KMS-11 (cell line): ENCODE results near the gene ANKRD66.

Source experiments
- H2AFZ ChIP-seq: fragments of 200-600 bp; sonication (generic); 2 replicates; pipeline ENCODE4 v1.6.1; 2016; ENCODE audit warnings: antibody characterized with exemption, mixed run types, low read depth
- H3K27ac ChIP-seq: fragments of 200-600 bp; sonication (generic); 2 replicates; pipeline ENCODE4 v1.6.1; 2016; ENCODE audit warnings: mild to moderate bottlenecking, mixed run types
- H3K27me3 ChIP-seq: fragments of 200-600 bp; sonication (generic); 2 replicates; pipeline ENCODE4 v1.6.1; 2017; ENCODE audit warnings: mild to moderate bottlenecking, low read depth, mixed run types, moderate library complexity; ENCODE audit not compliant: insufficient read depth
- H3K36me3 ChIP-seq: fragments of 200-600 bp; sonication (generic); 2 replicates; pipeline ENCODE4 v1.6.1; 2017; ENCODE audit warnings: mild to moderate bottlenecking, mixed run types; ENCODE audit not compliant: insufficient read depth
- H3K4me1 ChIP-seq: fragments of 200-600 bp; sonication (generic); 2 replicates; pipeline ENCODE4 v1.6.1; 2016; ENCODE audit warnings: mild to moderate bottlenecking, low read depth, mixed run types; ENCODE audit not compliant: poor library complexity, severe bottlenecking
- H3K4me2 ChIP-seq: fragments of 200-600 bp; sonication (generic); 2 replicates; pipeline ENCODE4 v1.7.0; 2016; ENCODE audit warnings: mild to moderate bottlenecking, mixed run types
- H3K4me3 ChIP-seq: fragments of 200-600 bp; sonication (generic); IDR thresholded peaks from 2 replicates; pipeline ENCODE4 v1.6.1; 2017; ENCODE audit warnings: low read depth, low read length, mixed read lengths; ENCODE audit not compliant: insufficient read depth
- H3K79me2 ChIP-seq: fragments of 200-600 bp; sonication (generic); 2 replicates; pipeline ENCODE4 v1.6.1; 2016; ENCODE audit warnings: low read depth, mixed run types; ENCODE audit not compliant: insufficient read depth
- H3K9ac ChIP-seq: fragments of 200-600 bp; sonication (generic); 2 replicates; pipeline ENCODE4 v1.6.1; 2016; ENCODE audit warnings: mild to moderate bottlenecking, mixed run types
- H4K20me1 ChIP-seq: fragments of 200-600 bp; sonication (generic); 2 replicates; pipeline ENCODE4 v1.6.1; 2016; ENCODE audit warnings: mild to moderate bottlenecking, mixed run types; ENCODE audit not compliant: insufficient read depth
- TF ChIP-seq, protein P1 (sequence below): fragments of 200-600 bp; sonication (generic); conservative IDR thresholded peaks from 2 replicates; pipeline ENCODE4 v1.6.1; 2017; ENCODE audit warnings: low read depth, mild to moderate bottlenecking, antibody characterized with exemption, low read length, moderate library complexity, mixed read lengths

ANKRD66 gene

DNA sequence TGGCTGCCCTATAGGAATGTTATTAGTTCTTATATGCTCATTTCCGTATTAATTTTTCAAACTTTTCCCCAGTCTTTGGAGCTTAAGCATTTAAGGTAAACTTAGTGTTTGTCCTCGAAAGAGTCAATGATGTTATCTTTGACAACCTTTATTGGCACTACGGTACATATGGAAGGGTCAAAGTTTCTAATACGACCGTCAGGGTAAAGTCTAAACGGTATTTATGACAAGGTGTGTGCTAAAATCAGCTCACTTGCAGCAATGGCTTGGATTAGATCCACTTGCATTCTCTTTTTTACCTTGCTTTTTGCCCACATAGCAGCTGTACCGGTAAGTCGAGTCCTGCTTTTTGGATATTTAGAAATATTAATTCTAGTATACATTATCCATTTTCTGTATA lies 46.4 kb downstream of the ANKRD66 start, which contains the start of gene MEP1A:
TSS of gene MEP1A (plus strand) at position 252 of the 400 bp plus-strand sequence. CDS start at position 262, 10 bp downstream.
- Histone ChIP-seq H3K9ac (no peak within 1 kb of the TSS), H3K36me3 (no peaks in the 10 kb centered on the region), H3K4me1 (no peaks in the 10 kb centered on the region), H2AFZ (no peak within 1 kb of the TSS), H3K27me3 (no peaks in the 10 kb centered on the region), H3K4me2 (no peak within 1 kb of the TSS), H3K4me3 (no peak within 1 kb of the TSS), H3K27ac (no peak within 1 kb of the TSS), H4K20me1 (no peaks in the 10 kb centered on the region), H3K79me2 (no peaks in the 10 kb centered on the region)
- TF ChIP-seq, protein P1, sequence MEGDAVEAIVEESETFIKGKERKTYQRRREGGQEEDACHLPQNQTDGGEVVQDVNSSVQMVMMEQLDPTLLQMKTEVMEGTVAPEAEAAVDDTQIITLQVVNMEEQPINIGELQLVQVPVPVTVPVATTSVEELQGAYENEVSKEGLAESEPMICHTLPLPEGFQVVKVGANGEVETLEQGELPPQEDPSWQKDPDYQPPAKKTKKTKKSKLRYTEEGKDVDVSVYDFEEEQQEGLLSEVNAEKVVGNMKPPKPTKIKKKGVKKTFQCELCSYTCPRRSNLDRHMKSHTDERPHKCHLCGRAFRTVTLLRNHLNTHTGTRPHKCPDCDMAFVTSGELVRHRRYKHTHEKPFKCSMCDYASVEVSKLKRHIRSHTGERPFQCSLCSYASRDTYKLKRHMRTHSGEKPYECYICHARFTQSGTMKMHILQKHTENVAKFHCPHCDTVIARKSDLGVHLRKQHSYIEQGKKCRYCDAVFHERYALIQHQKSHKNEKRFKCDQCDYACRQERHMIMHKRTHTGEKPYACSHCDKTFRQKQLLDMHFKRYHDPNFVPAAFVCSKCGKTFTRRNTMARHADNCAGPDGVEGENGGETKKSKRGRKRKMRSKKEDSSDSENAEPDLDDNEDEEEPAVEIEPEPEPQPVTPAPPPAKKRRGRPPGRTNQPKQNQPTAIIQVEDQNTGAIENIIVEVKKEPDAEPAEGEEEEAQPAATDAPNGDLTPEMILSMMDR = no peak

DNA sequence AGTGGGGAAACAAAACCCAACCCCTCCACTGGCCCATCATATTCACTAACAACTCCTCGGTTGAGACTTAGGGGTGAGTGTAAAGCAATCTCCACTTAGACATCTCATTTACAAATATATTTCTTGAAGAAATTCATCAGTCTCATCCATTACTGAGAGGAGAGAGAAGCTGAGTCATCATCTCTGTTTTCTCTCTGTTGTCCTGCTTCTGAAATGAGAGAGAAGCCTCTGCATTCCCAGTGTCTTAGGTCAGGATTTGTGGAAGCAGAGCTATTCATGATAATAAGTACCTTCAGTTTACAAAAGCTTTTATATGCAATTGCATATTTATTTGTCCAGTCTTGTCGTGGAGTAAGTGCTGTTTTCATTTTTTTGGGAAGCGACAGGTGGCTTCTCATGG lies 47.3 kb downstream of the ANKRD66 start:
- no peaks in the 10 kb centered on the region for H3K79me2 ChIP-seq
- no peak overlapping the region for H3K9ac ChIP-seq
- H3K4me3 ChIP-seq = no peak overlapping the region
- H3K27me3 ChIP-seq = no peaks in the 10 kb centered on the region
- TF ChIP-seq, protein P1 = no peak
- H3K27ac ChIP-seq = no peak overlapping the region
- no peaks in the 10 kb centered on the region for H3K4me1 ChIP-seq
- no peaks in the 10 kb centered on the region for H3K36me3 ChIP-seq
- H2AFZ ChIP-seq = no peak overlapping the region
- H4K20me1 ChIP-seq = no peaks in the 10 kb centered on the region
- no peak overlapping the region for H3K4me2 ChIP-seq

DNA sequence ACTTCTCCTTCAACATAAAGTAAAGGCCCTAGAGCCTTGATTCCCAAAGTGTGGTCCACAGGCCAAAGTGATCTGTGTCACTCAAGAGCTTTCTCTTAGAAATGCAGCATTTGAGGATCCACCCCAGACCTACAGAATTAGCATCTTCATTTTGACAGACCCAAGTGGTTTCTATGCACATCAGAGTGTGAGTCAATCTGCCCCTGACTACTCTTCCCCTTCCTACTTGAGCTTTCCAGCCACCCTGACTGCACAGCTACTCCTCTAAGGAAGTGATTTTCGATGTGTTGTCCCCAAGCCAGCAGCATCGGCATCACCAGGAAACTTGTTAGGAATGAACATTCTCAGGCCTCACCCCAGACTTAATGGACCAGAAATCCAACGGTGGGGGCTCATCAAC lies 49.1 kb downstream of the ANKRD66 start:
- no peak overlapping the region for H3K9ac ChIP-seq
- no peak overlapping the region for H3K4me2 ChIP-seq
- H4K20me1 ChIP-seq = no peaks in the 10 kb centered on the region
- H3K27ac ChIP-seq = no peak overlapping the region
- no peak overlapping the region for H3K4me3 ChIP-seq
- H2AFZ ChIP-seq = no peak overlapping the region
- H3K79me2 ChIP-seq = no peaks in the 10 kb centered on the region
- H3K4me1 ChIP-seq = no peaks in the 10 kb centered on the region
- H3K27me3 ChIP-seq = no peaks in the 10 kb centered on the region
- TF ChIP-seq, protein P1 = no peak
- no peaks in the 10 kb centered on the region for H3K36me3 ChIP-seq

DNA sequence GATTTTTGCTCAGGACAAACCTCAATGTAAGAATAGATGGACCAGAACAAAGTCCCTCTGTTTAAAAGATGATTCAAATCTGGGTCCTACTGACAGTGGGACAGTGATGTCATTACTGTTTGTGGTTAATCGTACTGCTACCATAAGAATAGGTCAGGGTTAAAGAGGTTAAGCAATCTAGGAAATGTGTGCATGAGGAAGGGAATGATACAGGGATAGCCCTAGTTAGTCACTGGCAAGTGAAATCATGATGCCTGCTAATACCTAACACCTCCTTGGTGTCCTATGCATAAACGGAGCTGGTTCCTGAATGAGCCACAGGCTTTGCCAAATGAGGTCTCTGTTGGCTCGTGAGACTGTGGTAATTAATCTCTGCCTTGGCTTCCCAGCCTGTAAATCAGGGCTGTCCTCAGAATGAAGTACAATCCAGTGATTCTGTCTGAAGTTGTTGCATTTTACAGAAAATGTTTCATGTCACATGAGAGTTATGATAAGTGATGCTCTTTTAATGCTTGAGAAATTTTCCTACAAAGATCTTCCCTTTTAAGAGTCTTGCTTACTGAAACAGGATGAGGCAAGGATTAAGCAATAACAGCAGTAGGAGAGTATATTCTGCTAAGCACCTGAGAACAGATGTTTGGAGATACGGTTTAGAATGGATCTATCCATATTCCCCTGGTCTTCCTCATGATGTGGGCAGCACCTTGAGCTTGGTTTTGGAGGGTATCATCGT lies 50.3 kb downstream of the ANKRD66 start:
- Histone ChIP-seq H3K27ac (no peak overlapping the region), H3K9ac (no peak overlapping the region), H4K20me1 (no peaks in the 10 kb centered on the region), H3K27me3 (no peaks in the 10 kb centered on the region), H3K4me3 (no peak overlapping the region), H3K4me2 (no peak overlapping the region), H3K79me2 (no peaks in the 10 kb centered on the region), H2AFZ (no peak overlapping the region), H3K4me1 (no peaks in the 10 kb centered on the region), H3K36me3 (no peaks in the 10 kb centered on the region)
- TF ChIP-seq, protein P1 = no peak
